ENCODE data around the gene LSM2.
"Not testable (repeated sequence)": the region's sequence is repeated elsewhere in the genome, so short reads cannot be mapped to it uniquely, and the experiment has no call there.

The LSM2 gene

DNA sequence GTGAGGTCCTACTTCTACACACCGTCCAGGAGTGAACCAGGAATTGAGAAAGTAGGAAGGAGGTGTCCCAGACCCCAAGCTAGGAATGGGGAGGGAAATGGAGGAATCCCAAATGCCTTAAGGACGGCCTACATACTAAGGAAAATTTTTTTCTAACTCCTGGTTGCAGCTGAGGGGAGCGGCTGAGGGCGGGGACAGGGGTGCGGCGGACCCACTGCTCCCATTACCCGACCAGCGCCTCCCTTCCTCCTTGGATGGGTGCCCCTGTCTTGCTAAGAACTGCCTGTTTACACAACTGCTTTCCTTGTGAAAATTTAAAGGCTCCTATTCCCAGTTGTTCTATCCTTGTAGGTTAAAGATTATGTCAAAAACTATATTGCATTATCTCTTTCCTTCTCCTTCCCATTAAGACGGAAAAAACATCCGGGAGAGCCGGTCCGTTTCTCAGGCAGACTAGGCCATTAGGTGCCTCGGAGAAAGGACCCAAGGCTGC lies 20.1 kb upstream of the LSM2 start:
- no peak for DNase-seq

DNA sequence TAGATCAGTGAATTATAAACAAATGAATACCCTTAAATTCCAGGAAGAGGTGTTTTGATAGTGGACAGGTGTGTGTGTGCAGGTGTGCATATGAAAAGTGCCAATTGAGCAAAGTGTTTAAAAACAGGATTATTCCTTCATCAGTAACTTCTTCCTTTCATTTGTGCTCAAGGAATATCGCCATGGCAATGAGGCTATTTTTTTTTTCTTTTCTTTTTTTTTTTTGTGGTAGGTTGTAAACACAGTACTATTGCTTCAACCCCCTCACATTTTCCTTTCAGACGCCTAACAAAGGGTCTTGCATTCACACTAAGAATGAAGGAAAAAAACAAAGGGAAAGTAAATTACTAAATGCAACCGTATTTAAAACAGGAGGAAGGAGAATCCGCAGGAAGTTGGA lies 18.8 kb upstream of the LSM2 start:
- DNase-seq = no peak

DNA sequence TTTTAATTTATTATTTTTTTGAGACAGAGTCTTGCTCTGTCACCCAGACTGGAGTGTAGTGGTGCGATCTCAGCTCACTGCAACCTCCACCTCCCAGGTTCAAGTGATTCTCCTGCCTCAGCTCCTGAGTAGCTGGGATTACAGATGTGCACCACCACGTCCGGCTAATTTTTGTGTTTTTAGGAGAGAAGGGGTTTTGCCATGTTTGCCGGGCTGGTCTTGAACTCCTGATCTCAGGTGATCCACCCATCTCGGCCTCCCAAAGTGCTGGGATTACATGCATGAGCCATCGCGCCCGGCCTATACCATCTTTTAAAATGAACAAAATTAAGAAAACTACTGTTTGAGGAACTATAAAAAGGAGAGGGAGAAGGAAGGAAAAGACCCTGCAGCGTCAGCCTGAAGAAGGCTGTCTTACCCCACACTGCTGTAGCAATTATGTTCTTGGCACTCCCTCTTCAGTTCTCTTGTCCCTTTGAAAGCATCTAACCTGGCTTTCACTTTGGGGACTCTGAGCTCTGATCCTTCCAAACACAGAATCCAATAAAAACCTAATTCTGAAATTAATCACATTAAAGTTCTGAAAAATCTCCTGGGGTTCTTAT lies 16.9 kb upstream of the LSM2 start:
- DNase-seq = not testable (repeated sequence)

DNA sequence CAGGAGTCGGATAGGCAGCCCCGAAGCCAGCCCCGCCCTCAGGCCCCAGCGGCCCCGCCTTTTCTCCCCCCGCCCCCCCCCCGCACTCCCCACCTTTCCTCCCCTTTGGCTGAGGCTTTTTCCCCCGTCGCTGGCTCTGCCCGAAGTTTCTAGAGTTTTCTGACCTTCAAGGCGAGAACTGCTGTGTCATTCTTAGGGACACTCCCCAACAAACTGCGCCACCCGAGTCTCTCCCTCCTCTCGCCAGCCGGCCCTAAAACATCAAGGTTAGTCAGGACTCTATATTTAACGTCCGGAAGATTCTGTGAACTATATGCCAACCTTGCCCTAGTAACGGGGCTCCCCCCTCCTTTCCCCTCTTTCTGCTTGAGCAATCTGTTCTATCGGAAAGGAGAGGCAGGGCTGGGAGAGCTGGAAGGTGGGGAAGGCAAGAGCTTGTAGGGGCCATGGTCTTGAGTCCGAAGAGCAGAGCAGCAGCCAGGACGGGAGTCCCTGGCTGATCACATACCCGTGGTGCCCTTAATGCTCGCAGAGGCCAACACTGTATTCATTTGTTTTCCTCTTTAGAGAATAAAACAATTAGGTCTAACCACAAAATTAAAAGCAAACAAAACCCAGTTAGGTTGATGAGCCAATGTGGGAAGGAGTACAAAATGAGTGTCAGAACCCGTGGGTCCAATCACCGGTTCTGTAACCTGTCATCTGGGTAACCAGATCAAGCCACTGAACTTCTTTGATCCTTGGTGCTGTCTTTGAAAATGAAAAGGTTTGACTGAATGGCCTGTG lies 15.5 kb upstream of the LSM2 start:
- DNase-seq = peak in 1 of 2 experiments; percentile 34

DNA sequence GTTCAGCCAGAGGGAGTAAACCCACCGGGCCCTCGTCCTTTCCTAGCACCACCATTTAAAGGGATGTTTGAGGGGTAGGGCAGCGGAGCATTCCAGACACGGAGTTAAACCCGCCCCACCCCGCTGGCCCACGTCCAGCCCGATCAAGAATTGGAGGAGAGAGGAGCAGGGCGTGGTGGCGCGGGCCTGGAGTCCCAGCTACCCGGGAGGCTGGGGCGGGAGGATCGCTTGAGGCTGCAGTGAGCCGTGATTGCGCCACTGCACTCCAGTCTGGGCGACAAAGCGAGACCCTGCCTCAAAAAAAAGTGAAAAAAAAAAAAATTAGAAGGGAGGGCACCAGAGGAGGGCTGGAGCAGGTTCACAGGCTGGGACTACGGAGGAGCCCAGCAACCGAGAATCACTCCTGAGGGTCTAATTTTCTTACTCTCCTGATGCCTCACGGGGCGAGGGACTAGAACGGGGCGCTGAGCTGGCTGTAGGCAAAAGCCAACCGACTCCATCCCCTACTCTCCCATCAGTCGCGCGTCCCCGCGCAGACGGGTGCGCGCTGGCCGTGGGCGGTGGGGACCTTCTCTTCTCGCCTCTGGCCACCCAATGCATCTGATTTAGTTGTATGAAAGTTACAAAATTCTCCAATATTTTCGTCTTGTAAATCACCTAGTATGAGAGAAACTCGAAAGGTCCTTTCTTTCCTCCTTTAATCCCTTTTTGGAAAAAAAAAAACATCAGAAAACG lies 14.7 kb upstream of the LSM2 start:
- peak in 1 of 2 experiments; percentile 51 for DNase-seq

DNA sequence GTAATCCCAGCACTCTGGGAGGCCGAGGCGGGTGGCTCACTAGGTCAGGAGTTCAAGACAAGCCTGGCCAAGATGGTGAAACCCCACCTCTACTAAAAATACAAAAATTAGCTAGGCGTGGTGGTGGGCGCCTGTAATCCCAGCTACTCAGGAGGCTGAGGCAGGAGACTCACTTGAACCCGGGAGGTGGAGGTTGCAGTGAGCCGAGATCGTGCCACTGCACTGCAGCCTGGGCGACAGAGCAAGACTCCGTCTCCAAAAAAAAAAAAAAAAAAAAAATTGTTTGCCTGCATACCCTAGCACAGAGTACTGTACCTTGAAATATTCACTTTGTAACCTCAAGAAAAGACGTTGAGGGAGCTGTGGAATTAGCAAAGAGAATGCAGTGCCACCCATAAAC lies 13.6 kb upstream of the LSM2 start:
- not testable (repeated sequence) for DNase-seq

DNA sequence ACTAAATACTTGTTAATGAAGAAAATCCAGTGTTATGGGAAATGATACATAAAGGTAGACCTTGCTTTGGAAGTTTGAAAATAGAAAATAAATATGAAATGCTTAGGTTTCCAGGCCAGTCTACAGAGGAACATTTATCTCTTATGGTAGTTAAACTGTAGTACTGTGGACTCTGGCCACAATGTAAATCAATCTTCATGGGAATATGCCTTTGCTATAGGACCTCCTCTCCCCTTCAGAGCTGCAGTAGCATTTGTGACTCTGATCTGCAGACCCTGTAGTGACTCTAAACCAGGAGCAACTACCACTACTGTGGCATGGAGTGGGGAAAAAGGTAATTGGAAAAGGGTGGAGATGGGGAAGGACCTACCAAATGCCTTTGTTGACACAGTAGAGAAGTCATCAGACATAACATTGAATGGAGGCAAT lies 13.1 kb upstream of the LSM2 start:
- DNase-seq = no peak

DNA sequence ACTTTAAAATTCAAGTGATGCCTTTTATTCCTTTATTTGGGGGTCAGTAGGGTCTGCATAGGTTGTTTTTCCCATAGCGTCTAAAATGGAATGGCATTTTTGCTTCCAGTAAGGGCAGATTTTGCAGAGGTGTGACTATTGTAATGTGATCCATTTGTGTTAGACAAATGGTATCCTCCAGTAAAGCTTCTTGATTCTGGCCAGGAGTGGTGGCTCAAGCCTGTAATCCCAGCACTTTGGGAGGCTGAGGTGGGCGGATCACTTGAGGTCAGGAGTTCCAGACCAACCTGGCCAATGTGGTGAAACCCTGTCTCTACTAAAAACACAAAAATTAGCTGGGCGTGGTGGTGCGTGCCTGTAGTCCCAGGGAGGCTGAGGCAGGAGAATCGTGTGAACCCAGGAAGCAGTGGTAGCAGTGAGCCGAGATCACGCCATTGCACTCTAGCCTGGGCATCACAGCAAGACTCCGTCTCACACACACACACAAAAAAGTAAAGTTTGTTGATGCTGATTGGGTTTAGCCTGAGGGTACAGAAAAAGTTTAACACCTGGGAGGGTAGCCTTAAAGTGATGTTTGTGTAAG lies 11.3 kb upstream of the LSM2 start:
- not testable (repeated sequence) for DNase-seq

DNA sequence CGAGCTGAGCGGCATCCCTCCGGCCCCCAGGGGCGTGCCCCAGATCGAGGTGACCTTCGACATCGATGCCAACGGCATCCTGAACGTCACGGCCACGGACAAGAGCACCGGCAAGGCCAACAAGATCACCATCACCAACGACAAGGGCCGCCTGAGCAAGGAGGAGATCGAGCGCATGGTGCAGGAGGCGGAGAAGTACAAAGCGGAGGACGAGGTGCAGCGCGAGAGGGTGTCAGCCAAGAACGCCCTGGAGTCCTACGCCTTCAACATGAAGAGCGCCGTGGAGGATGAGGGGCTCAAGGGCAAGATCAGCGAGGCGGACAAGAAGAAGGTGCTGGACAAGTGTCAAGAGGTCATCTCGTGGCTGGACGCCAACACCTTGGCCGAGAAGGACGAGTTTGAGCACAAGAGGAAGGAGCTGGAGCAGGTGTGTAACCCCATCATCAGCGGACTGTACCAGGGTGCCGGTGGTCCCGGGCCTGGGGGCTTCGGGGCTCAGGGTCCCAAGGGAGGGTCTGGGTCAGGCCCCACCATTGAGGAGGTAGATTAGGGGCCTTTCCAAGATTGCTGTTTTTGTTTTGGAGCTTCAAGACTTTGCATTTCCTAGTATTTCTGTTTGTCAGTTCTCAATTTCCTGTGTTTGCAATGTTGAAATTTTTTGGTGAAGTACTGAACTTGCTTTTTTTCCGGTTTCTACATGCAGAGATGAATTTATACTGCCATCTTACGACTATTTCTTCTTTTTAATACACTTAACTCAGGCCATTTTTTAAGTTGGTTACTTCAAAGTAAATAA lies 10.6 kb upstream of the LSM2 start:
- DNase-seq = not testable (repeated sequence)

DNA sequence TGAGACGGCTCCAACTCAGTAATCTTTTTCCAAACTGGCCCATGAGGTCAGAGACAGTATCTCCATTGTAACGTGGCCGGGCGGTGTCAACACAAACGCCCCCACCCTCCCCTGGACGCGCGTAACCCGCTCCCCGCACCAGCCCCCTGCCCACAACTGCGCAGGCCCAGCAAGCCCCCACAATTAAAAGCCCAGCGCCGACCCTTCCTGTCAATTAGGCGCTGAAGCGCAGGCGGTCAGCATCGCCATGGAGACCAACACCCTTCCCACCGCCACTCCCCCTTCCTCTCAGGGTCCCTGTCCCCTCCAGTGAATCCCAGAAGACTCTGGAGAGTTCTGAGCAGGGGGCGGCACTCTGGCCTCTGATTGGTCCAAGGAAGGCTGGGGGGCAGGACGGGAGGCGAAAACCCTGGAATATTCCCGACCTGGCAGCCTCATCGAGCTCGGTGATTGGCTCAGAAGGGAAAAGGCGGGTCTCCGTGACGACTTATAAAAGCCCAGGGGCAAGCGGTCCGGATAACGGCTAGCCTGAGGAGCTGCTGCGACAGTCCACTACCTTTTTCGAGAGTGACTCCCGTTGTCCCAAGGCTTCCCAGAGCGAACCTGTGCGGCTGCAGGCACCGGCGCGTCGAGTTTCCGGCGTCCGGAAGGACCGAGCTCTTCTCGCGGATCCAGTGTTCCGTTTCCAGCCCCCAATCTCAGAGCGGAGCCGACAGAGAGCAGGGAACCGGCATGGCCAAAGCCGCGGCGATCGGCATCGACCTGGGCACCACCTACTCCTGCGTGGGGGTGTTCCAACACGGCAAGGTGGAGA lies 8.5 kb upstream of the LSM2 start, which contains the start of the genes HSPA1A and HSPA1L:
Gene HSPA1A (plus strand): TSS at position 519 of the 814 bp plus-strand sequence. CDS start 214 bp downstream, at position 733.
Gene HSPA1L (minus strand): TSS at position 259 of the 814 bp plus-strand sequence. CDS start 3,311 bp downstream, outside the sequence.
- DNase-seq = peak in 1 of 2 experiments; percentile 38

DNA sequence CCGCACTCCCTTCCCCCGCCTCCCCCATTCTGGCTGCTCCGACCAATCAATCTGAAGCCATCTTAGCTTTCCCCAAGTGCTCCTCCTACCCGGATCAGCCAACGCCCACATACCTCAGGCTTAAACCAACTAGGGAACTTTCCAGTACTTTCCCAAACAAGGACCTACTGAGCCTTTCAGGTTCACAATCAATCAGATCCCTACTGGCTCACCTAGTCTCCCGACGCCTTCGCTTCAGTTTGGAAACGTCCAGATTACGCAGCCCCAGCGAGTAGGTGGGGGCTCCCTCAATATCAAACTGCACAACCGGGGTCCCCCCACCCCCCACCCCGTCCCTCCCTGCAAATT lies 7.9 kb upstream of the LSM2 start:
- DNase-seq = peak; percentile 55 to 57

DNA sequence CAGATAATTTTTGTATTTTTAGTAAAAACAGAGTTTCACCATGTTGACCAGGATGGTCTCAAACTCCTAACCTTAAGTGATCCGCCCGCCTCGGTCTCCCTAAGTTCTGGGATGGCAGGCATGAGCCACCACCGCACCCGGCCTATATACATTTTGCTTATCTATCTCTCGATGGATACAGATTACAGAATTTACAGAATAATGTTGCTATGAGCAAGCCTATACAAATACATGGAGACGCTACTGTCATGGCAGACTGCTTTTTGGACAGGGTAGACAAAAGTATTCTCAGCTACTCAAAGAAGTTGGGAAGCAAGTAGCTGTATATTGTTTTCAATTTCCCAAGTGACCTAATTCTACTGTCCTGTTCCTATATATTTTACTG lies 6.7 kb upstream of the LSM2 start:
- no peak for DNase-seq

DNA sequence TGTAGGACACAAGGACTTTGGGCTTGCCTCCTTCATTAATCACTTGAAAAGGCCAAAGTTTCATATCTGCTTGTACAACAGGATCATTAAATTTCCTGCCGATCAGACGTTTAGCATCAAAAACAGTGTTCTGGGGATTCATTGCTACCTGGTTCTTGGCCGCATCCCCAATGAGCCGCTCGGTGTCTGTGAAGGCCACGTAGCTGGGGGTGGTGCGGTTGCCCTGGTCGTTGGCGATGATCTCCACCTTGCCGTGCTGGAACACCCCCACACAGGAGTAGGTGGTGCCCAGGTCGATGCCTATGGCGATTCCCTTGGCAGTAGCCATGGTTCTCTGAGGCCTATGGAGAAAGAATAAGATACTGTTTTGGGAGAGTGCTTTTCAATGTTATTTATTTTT lies 4.9 kb upstream of the LSM2 start:
- DNase-seq = no peak

DNA sequence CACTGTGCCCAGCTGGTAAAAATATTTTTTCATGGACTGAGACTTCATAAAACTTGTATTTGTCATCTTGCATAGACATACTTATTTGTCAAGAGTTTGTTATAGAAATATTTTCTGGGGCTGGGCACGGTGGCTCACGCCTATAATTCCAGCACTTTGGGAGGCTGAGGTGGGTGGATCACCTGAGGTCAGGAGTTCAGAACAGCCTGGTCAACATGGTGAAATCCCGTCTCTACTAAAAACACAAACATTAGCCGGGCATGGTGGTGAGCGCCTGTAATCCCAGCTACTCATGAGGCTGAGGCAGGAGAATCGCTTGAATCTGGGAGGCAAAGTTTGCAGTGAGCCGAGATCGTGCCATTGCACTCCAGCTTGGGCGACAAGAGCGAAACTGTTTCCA lies 1.8 kb upstream of the LSM2 start:
- DNase-seq = not testable (repeated sequence)

DNA sequence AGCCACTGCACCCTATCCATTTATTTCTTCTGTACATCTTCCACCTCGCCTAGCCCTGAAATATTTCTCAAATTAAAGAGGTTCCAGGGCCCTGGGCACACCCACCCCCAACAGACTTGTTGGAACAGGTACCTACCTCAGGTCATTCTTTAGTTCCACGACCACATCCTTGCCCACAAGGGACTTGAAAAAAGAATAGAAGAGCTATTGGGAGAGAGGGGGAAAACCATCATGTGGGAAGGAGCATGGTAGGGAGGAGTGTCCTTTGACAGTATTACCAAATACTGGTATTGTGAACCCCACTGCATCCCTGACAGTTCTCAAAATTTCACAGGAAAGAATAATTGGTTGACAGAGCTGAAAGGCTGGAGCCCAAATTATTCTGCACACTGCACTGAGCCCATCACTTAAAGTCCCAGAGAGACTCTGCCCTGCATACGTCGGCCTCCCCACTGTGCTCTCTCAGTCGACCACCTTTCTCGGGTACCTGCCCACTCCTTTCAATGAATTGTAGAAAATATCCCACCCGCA lies 762 bp downstream of the LSM2 start:
- no peak for DNase-seq

DNA sequence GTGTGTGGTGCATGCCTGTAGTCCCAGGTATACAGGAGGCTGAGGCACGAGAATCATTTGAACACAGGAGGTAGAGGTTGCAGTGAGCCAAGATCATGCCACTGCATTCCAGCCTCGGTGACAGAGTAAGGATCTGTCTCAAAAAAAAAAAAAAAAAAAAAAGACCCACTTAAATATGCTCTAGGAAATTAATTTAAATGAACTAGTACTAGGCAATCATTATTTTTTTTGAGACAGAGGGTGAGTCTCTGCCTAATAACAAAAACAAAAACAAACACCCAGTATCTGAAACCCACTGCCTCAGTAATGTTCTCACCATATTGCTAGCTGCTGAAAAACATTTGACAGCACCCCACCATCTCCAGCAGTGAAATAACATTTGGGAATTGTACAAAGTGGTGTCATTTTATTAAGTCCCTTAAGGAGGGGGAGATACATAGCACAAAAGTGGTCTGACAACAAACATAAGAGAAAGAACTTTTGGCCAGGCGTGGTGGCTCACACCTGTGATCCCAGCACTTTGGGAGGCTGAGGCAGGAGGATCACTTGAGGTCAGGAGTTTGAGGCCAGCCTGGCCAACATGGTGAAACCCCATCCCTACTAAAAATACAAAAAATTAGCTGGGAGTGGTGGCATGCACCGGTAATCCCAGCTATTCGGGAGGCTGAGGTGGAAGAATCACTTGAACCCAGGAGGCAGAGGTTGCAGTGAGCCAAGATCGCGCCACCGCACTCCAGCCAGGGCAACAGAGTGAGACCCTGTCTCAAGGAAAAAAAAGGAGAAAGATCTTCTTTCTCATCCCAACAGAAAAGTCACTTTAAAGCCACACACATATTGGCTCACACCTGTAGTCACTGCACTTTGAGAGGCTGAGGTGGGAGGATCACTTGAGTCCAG lies 5.5 kb downstream of the LSM2 start:
- DNase-seq = not testable (repeated sequence)

DNA sequence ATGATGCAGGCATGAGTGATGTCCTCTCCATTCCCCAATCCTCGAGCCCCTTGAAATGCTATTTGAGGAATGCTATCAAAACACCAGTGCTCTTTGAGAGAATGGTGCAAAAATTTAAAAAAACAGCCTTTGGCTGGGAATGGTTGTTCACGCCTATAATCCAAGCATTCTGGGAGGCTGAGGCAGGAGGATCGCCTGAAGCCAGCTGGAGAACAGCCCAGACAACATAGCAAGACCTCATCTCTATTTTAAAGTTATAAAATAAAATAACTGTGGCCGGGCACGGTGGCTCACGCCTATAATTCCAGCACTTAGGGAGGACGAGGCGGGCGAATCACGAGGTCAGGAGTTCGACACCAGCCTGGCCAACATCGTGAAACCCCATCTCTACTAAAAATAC lies 7.0 kb downstream of the LSM2 start:
- DNase-seq = no peak

DNA sequence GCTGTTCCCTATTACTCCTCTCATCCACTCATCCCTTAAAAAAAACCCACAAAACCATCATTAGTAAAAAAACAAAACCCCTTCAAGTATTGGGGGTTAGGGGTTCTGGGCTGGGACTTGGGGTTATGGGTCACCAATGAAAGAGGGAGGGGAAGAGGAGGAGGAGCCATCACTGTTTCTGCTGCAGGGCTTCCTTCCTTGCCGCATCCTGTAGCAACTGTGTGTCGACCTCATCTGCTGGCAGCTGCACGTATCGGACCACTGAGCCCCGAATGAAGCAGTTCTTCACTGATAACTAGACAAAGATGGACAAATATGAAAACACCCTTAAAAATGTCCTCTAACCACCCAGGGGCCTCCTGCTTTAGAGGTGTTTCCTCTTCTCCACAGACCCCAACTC lies 9.2 kb downstream of the LSM2 start:
- DNase-seq = no peak

DNA sequence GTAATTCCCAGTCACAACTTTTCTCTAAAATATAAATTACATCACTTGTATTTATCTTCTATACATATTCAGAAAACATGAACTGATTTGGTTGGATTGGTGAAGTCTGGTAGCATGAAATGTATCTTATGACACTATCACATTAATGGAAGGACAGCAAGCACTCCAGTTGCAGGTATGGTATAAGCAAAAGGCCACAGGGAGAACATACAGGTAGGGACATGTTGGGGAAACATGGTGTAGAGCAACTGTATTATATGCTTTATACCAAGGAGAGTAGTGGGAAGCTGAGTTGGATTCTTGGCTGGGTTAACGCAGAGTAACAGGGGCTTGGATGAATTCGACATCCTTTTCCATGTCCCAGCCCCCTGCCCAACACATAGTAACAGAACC lies 9.8 kb downstream of the LSM2 start:
- no peak for DNase-seq
